Stimulated activated naive B cell treated with anti-CD40 and anti-IgM and Interleukin-4, amounts not matched to agents 10 μg/mL and 1 μg/mL and 100 μg/mL, for 72 hours (primary cell): ENCODE results near the gene EXT2.

Experiments used
- ATAC-seq, 2 donors: fragments of 150-1000 bp; cut with Tn5 transposase; replicated peaks; 2 replicates each; pipeline ENCODE4 v1.10.0; 2021; ENCODE audit warnings: moderate library complexity in 1 of 2
- DNase-seq: peaks from one replicate; pipeline ENCODE4 v3.0.0; 2021
- H3K27ac Mint-ChIP-seq: one replicate; pipeline ENCODE4 v1.8.0; 2022; ENCODE audit warnings: mild to moderate bottlenecking, mixed read lengths
- H3K27me3 Mint-ChIP-seq, 2 donors: one replicate each; pipeline ENCODE4 v1.8.0; 2022; ENCODE audit warnings: mixed read lengths in 2 of 2
- H3K36me3 Mint-ChIP-seq, 2 donors: one replicate each; pipeline ENCODE4 v1.8.0; 2022; ENCODE audit warnings: mixed read lengths in 2 of 2, mild to moderate bottlenecking in 1 of 2
- H3K4me1 Mint-ChIP-seq, 2 donors: one replicate each; pipeline ENCODE4 v1.8.0; 2022; ENCODE audit warnings: mixed read lengths in 2 of 2, mild to moderate bottlenecking in 1 of 2
- H3K4me3 Mint-ChIP-seq, 2 donors: one replicate each; pipeline ENCODE4 v1.8.0; 2022; ENCODE audit warnings: mild to moderate bottlenecking in 2 of 2, mixed read lengths in 2 of 2, moderate library complexity in 1 of 2
- H3K9me3 Mint-ChIP-seq, 2 donors: one replicate each; pipeline ENCODE4 v1.8.0; 2022; ENCODE audit warnings: mixed read lengths in 2 of 2, mild to moderate bottlenecking in 1 of 2

EXT2 gene

GRCh38 chr11:44179173-44179572, 83.7 kb downstream of the EXT2 start:
- Mint-ChIP-seq H3K4me1 (peaks cover 0 to 2% of the 10 kb centered on the region in 2 donors), H3K4me3 (no peak overlapping the region), H3K27ac (no peak overlapping the region), H3K9me3 (no peaks in the 10 kb centered on the region), H3K27me3 (no peaks in the 10 kb centered on the region), H3K36me3 (peaks cover 20 to 35% of the 10 kb centered on the region in 2 donors)
- no peak for DNase-seq
- no peak for ATAC-seq

- DNase-seq, result no peak
- H3K36me3 Mint-ChIP-seq, result peaks cover 18 to 35% of the 10 kb centered on the region in 2 donors
- H3K27ac Mint-ChIP-seq, result no peak overlapping the region
- H3K4me3 Mint-ChIP-seq, result no peak overlapping the region
- H3K27me3 Mint-ChIP-seq, result no peaks in the 10 kb centered on the region
- peaks cover 0 to 4% of the 10 kb centered on the region in 2 donors for H3K4me1 Mint-ChIP-seq
- H3K9me3 Mint-ChIP-seq, result no peaks in the 10 kb centered on the region
- no peak for ATAC-seq
Measured at GRCh38 chr11:44180107-44180506, 84.6 kb downstream of the EXT2 start.

GRCh38 chr11:44185522-44185921, 90.0 kb downstream of the EXT2 start:
- DNase-seq, result no peak
- Mint-ChIP-seq H3K27ac (no peak overlapping the region), H3K27me3 (no peaks in the 10 kb centered on the region), H3K36me3 (peaks cover 37 to 53% of the 10 kb centered on the region in 2 donors), H3K4me3 (no peak overlapping the region), H3K9me3 (peaks cover 7 to 10% of the 10 kb centered on the region in 2 donors), H3K4me1 (peaks cover 4 to 7% of the 10 kb centered on the region in 2 donors)
- no peak for ATAC-seq

- no peak overlapping the region for H3K4me3 Mint-ChIP-seq
- no peak for ATAC-seq
Measured at GRCh38 chr11:44186321-44186930, 90.9 kb downstream of the EXT2 start.

GRCh38 chr11:44188643-44189042, 93.2 kb downstream of the EXT2 start:
- Mint-ChIP-seq H3K27me3 (no peaks in the 10 kb centered on the region), H3K4me1 (peaks cover 5 to 17% of the 10 kb centered on the region in 2 donors), H3K36me3 (peaks cover 43 to 53% of the 10 kb centered on the region in 2 donors), H3K27ac (no peak overlapping the region), H3K4me3 (no peak overlapping the region), H3K9me3 (peaks cover 7 to 10% of the 10 kb centered on the region in 2 donors)
- DNase-seq, result no peak
- no peak for ATAC-seq

More at GRCh38 chr11:44186321-44186930, 90.9 kb downstream of the EXT2 start:
- peaks cover 4 to 9% of the 10 kb centered on the region in 2 donors for H3K4me1 Mint-ChIP-seq
- H3K36me3 Mint-ChIP-seq, result peaks cover 34 to 51% of the 10 kb centered on the region in 2 donors
- no peaks in the 10 kb centered on the region for H3K27me3 Mint-ChIP-seq
- peaks cover 7 to 10% of the 10 kb centered on the region in 2 donors for H3K9me3 Mint-ChIP-seq
- no peak for DNase-seq
- no peak overlapping the region for H3K27ac Mint-ChIP-seq

- Mint-ChIP-seq H3K27ac (no peak overlapping the region), H3K9me3 (peaks cover 7 to 10% of the 10 kb centered on the region in 2 donors), H3K4me3 (no peak overlapping the region), H3K36me3 (peaks cover 53 to 61% of the 10 kb centered on the region in 2 donors), H3K4me1 (peaks cover 11 to 14% of the 10 kb centered on the region in 2 donors), H3K27me3 (no peaks in the 10 kb centered on the region)
- peak in 1 of 2 donors; percentile 31 for ATAC-seq
- no peak for DNase-seq
Measured at GRCh38 chr11:44189986-44190882, 94.8 kb downstream of the EXT2 start.

- H3K4me1 Mint-ChIP-seq, result peaks cover 11 to 13% of the 10 kb centered on the region in 2 donors
- no peak overlapping the region for H3K4me3 Mint-ChIP-seq
- H3K36me3 Mint-ChIP-seq, result peaks cover 50 to 57% of the 10 kb centered on the region in 2 donors
- DNase-seq, result no peak
- ATAC-seq, result no peak
- H3K9me3 Mint-ChIP-seq, result peaks cover 7 to 10% of the 10 kb centered on the region in 2 donors
- H3K27ac Mint-ChIP-seq, result no peak overlapping the region
- no peaks in the 10 kb centered on the region for H3K27me3 Mint-ChIP-seq
Measured at GRCh38 chr11:44190883-44191230, 95.4 kb downstream of the EXT2 start.

- no peak for DNase-seq
- Mint-ChIP-seq H3K36me3 (peaks cover 50 to 61% of the 10 kb centered on the region in 2 donors), H3K4me3 (no peak overlapping the region), H3K27me3 (no peaks in the 10 kb centered on the region), H3K27ac (no peak overlapping the region), H3K9me3 (peaks cover 7 to 10% of the 10 kb centered on the region in 2 donors), H3K4me1 (peaks cover 13% of the 10 kb centered on the region in 2 donors)
- no peak for ATAC-seq
Measured at GRCh38 chr11:44191322-44192016, 96.0 kb downstream of the EXT2 start.

GRCh38 chr11:44192017-44192385, 96.5 kb downstream of the EXT2 start:
- Mint-ChIP-seq H3K36me3 (peaks cover 54 to 66% of the 10 kb centered on the region in 2 donors), H3K4me1 (peaks cover 13 to 17% of the 10 kb centered on the region in 2 donors), H3K4me3 (no peak overlapping the region), H3K9me3 (peaks cover 8 to 10% of the 10 kb centered on the region in 2 donors), H3K27ac (no peak overlapping the region), H3K27me3 (no peaks in the 10 kb centered on the region)
- DNase-seq, result no peak
- ATAC-seq, result no peak

- Mint-ChIP-seq H3K27ac (no peak overlapping the region), H3K4me1 (peaks cover 13 to 17% of the 10 kb centered on the region in 2 donors), H3K27me3 (no peaks in the 10 kb centered on the region), H3K36me3 (peaks cover 52 to 65% of the 10 kb centered on the region in 2 donors), H3K4me3 (no peak overlapping the region), H3K9me3 (peaks cover 5 to 6% of the 10 kb centered on the region in 2 donors)
- peak; percentile 48 to 67 for ATAC-seq
- DNase-seq, result no peak
Measured at GRCh38 chr11:44192462-44193100, 97.1 kb downstream of the EXT2 start.

GRCh38 chr11:44193856-44194255, 98.4 kb downstream of the EXT2 start:
- DNase-seq, result no peak
- peaks cover 0 to 3% of the 10 kb centered on the region in 2 donors for H3K9me3 Mint-ChIP-seq
- H3K27me3 Mint-ChIP-seq, result no peaks in the 10 kb centered on the region
- no peak overlapping the region for H3K4me3 Mint-ChIP-seq
- H3K27ac Mint-ChIP-seq, result peak overlapping the region; percentile 2
- H3K4me1 Mint-ChIP-seq, result peaks cover 13 to 17% of the 10 kb centered on the region in 2 donors
- peaks cover 44 to 66% of the 10 kb centered on the region in 2 donors for H3K36me3 Mint-ChIP-seq
- ATAC-seq, result no peak

GRCh38 chr11:44198146-44198724, 102.8 kb downstream of the EXT2 start:
- no peaks in the 10 kb centered on the region for H3K27me3 Mint-ChIP-seq
- H3K36me3 Mint-ChIP-seq, result peaks cover 43 to 78% of the 10 kb centered on the region in 2 donors
- H3K4me3 Mint-ChIP-seq, result no peak overlapping the region
- H3K27ac Mint-ChIP-seq, result no peak overlapping the region
- H3K9me3 Mint-ChIP-seq, result peaks cover 0 to 2% of the 10 kb centered on the region in 2 donors
- DNase-seq (no peak), ATAC-seq (no peak)
- H3K4me1 Mint-ChIP-seq, result peaks cover 0 to 13% of the 10 kb centered on the region in 2 donors

GRCh38 chr11:44199298-44199697, 103.8 kb downstream of the EXT2 start:
- peaks cover 40 to 71% of the 10 kb centered on the region in 2 donors for H3K36me3 Mint-ChIP-seq
- no peak overlapping the region for H3K27ac Mint-ChIP-seq
- ATAC-seq (no peak), DNase-seq (no peak)
- no peak overlapping the region for H3K4me3 Mint-ChIP-seq
- peaks cover 0 to 2% of the 10 kb centered on the region in 2 donors for H3K9me3 Mint-ChIP-seq
- H3K4me1 Mint-ChIP-seq, result peaks cover 0 to 6% of the 10 kb centered on the region in 2 donors
- H3K27me3 Mint-ChIP-seq, result no peaks in the 10 kb centered on the region
